Upper lobe of right lung (tissue), 1 donor: ENCODE data around the gene FAM117B. TPM values are rescaled to one million over a fixed set of nuclear protein-coding genes. Genes with fewer than 3 reads are reported as not detected.

Experiments
- ATAC-seq: fragments of 200-7000 bp; cut with Tn5 transposase; one replicate; pipeline ENCODE4 v1.9.1; 2020; ENCODE audit warnings: mild to moderate bottlenecking, moderate library complexity
- DNase-seq: peaks from one replicate; pipeline ENCODE4 v3.0.0-alpha.2; 2020
- H3K27ac ChIP-seq: fragments of 200-600 bp; one replicate; pipeline ENCODE4 v1.8.0; 2022
- H3K27me3 ChIP-seq: fragments of 200-600 bp; one replicate; pipeline ENCODE4 v1.8.0; 2022; ENCODE audit warnings: mild to moderate bottlenecking
- H3K36me3 ChIP-seq: fragments of 200-600 bp; one replicate; pipeline ENCODE4 v1.8.0; 2022
- H3K4me1 ChIP-seq: fragments of 200-600 bp; one replicate; pipeline ENCODE4 v1.8.0; 2022
- H3K4me3 ChIP-seq: fragments of 200-600 bp; one replicate; pipeline ENCODE4 v1.8.0; 2022; ENCODE audit warnings: mild to moderate bottlenecking
- H3K9me3 ChIP-seq: fragments of 200-600 bp; one replicate; pipeline ENCODE4 v1.8.0; 2022
- intact Hi-C: fragments of 100-400 bp; cut with DNase I; formaldehyde crosslinking; loops from one replicate; pipeline ENCODE4 v1.11.0; 2022
- long read RNA-seq: library from polyadenylated mRNA; unstranded; transcript quantifications from one replicate; pipeline ENCODE4 v2.0.0, GENCODE V29; 2021
- total RNA-seq: library from RNA; stranded (reverse); fragmentation: NEBNext Ultra II Directional; extraction: Animal tissue kit (Norgen Biotek cat#: 25700); gene quantifications from one replicate; pipeline ENCODE4 v1.2.1, GENCODE V29; 2021
- TF ChIP-seq, protein P1 (sequence below): fragments of 200-600 bp; IDR thresholded peaks from one replicate; pipeline ENCODE4 v1.8.0; 2022; ENCODE audit warnings: antibody characterized with exemption
- donor health status: DM: no; HTN: yes; CAD: no; lungs with severe emphysema.

Gene FAM117B
- 9.8 TPM for total RNA-seq
- long read RNA-seq, full-length matches to known transcripts, result 1 of 2 reads
- long read RNA-seq, partial matches to known transcripts, result 1 of 2 reads
- long read RNA-seq, other reads (novel, unspliced or antisense), result 0 of 2 reads

DNA sequence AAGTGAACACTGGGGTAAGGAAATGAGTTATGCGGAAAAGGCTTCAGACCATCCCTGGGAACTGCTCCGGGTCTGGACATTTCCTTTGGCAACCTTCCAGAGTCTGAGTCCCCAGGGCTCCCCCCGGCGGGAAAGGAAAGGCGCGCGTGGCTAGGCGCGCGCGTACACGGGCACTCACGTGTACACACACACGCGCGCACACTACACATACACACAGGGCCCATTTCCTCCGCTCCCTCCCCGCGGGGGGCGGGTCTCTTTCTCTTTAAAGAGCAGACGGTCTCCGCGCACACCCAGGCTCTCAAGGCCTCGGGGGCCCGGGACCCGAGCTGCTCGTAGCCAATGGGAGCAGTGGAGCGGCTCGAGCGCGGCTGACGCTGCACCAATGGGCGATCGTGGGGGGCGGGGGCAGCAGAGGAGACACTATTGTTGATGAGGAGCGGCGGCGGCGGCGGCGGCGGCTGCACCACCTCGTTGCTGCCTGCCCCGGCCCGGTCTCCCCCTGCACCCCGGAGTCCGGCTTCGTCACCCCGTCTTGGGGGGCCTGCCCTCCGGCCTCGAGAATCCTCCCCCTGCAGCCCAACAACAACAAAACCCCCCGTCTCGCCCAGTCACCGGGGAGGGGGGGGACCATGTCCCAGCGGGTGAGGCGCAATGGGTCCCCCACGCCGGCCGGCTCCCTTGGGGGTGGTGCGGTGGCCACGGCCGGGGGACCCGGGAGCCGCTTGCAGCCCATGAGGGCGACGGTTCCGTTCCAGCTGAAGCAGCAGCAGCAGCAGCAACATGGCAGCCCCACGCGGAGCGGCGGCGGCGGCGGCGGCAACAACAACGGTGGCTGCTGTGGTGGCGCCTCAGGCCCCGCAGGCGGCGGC, at the start of gene FAM117B:
Gene FAM117B, plus strand, starts transcription at position 414 of the 872 bp plus-strand sequence. Its CDS starts 219 bp downstream, at position 633.
- peak; percentile 97 for ATAC-seq
- Histone ChIP-seq H3K4me3 (peak within 1 kb of the TSS; percentile 95), H3K9me3 (no peaks in the 10 kb centered on the region), H3K27ac (peak within 1 kb of the TSS; percentile 88), H3K4me1 (peaks cover 8% of the 10 kb centered on the region), H3K27me3 (no peaks in the 10 kb centered on the region), H3K36me3 (no peaks in the 10 kb centered on the region)
- TF ChIP-seq, protein P1, sequence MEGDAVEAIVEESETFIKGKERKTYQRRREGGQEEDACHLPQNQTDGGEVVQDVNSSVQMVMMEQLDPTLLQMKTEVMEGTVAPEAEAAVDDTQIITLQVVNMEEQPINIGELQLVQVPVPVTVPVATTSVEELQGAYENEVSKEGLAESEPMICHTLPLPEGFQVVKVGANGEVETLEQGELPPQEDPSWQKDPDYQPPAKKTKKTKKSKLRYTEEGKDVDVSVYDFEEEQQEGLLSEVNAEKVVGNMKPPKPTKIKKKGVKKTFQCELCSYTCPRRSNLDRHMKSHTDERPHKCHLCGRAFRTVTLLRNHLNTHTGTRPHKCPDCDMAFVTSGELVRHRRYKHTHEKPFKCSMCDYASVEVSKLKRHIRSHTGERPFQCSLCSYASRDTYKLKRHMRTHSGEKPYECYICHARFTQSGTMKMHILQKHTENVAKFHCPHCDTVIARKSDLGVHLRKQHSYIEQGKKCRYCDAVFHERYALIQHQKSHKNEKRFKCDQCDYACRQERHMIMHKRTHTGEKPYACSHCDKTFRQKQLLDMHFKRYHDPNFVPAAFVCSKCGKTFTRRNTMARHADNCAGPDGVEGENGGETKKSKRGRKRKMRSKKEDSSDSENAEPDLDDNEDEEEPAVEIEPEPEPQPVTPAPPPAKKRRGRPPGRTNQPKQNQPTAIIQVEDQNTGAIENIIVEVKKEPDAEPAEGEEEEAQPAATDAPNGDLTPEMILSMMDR, result peak; percentile 16
- peak; percentile 100 for DNase-seq
- intact Hi-C loops, result no loop called here

DNA sequence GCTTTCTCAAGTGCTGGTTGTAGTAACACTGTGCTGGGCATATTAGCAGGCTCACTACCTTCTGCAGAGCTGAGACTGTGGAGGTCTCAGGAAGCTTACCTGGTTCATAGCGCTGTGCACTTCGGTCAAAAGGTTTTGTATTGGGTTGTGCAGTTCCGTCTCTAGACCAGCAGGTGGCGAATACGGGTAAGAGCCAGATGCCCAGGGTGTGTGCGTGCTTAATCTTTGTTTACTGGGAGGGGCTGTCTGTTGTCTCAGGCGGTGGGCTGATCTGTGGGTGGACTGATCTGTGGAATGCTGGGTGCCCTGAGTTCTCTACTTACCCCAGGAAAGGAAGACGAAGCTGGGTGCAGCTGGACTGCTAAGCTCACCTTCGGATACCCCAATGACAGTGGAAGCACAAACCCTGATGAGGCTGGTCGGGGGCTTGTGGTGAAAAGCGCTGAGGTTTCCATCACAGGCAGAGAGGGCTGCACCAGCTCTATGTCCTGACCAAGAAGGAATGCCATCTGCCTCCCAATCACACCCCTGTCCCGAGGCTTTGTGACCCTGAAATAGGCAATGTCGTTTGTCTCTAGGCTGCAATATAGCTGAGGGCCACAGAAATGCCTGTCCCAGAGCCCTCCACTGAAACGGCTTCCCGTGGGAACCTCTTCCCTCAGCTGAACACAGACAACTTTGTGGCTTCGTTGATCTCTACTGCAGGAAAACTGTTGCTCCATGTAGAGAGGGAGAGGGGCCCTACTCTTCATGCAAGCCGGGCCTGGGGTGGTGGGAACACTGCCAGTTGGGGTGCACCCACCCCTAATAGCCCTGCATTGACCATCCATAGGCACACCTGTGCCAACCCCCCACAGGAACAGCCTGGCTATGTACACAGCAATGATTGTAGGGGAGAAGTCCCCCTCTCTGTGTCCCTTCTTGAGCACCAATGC, 45.9 kb upstream of the FAM117B start:
- Histone ChIP-seq H3K27ac (no peak overlapping the region), H3K27me3 (no peaks in the 10 kb centered on the region), H3K4me3 (peak overlapping the region; percentile 0), H3K4me1 (peaks cover 10% of the 10 kb centered on the region), H3K36me3 (no peaks in the 10 kb centered on the region), H3K9me3 (no peaks in the 10 kb centered on the region)
- intact Hi-C loops, result no loop called here
- TF ChIP-seq, protein P1, result peak; percentile 96
- peak; percentile 73 for DNase-seq
- peak; percentile 98 for ATAC-seq

DNA sequence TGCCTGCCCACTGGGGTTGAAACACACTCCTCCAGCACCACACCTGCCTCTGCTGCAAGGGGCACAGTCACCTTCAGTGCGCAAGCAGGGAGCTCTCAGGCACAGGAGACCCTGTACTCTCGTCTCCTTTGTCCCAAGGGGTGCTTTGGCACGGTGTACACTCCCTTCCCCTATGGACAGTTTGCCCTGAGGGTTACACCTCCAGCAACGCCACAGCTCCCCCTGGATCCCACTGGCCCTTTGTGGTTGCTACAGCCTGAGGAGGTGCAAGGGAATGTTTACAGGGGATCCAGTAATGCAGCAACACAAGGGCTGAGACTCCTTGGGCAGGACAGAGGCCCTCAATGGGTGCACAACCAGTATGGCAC, 45.2 kb upstream of the FAM117B start:
- Histone ChIP-seq H3K27me3 (no peaks in the 10 kb centered on the region), H3K27ac (no peak overlapping the region), H3K4me3 (no peak overlapping the region), H3K9me3 (no peaks in the 10 kb centered on the region), H3K4me1 (peaks cover 10% of the 10 kb centered on the region), H3K36me3 (no peaks in the 10 kb centered on the region)
- TF ChIP-seq, protein P1, result no peak
- intact Hi-C loops, result no loop called here
- DNase-seq (no peak), ATAC-seq (peak; percentile 9)

DNA sequence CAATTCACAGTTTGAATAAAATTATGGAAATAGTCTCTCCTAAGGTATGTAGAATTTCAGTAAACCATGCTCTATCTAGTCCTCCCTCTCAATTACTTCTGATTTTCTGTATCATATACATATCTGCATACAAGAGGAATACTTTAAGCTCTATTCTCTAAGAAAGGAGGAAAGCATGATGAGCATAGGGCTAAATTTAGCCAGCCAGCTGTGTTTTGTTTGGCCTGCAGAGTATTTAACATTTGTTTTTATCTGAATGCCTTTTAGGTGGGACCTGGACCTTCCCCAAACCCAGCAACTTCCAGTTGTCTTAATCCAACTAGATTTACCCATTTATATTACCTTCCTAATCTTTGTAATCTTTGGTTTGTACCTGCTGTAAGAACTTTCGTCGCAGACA, 42.2 kb upstream of the FAM117B start:
- TF ChIP-seq, protein P1, result no peak
- Histone ChIP-seq H3K9me3 (no peaks in the 10 kb centered on the region), H3K4me1 (peaks cover 10% of the 10 kb centered on the region), H3K36me3 (no peaks in the 10 kb centered on the region), H3K27me3 (no peaks in the 10 kb centered on the region), H3K27ac (no peak overlapping the region), H3K4me3 (no peak overlapping the region)
- no peak for DNase-seq
- no peak for ATAC-seq
- intact Hi-C loops, result no loop called here

DNA sequence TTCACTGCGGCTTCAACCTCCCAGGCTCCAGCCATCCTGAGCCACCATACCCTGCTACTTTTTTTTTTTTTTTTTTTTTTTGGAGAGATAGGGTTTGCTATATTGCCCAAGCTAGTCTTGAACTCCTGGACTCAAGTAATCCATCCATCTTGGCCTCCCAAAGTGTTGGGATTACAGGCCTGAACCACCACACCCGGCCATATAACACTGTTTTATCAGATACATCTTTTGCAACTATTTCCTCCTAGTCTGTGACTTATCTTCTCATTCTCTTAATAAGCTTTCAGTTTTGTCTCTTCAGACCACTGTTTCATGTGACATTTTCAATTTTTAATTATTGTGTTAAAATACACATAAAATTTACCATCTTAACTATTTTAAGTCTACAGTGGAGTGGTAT, 35.7 kb upstream of the FAM117B start:
- H3K4me1 ChIP-seq, result no peaks in the 10 kb centered on the region
- H3K4me3 ChIP-seq, result no peak overlapping the region
- H3K36me3 ChIP-seq, result no peaks in the 10 kb centered on the region
- H3K27ac ChIP-seq, result no peak overlapping the region
- TF ChIP-seq, protein P1, result no peak
- DNase-seq (no peak), ATAC-seq (no peak)
- no peaks in the 10 kb centered on the region for H3K27me3 ChIP-seq
- intact Hi-C loops, result no loop called here
- no peaks in the 10 kb centered on the region for H3K9me3 ChIP-seq
